ENCODE data around the gene XRRA1. TPM values are rescaled to one million over a fixed set of nuclear protein-coding genes. Genes with fewer than 3 reads are reported as not detected.
"Not testable (repeated sequence)": the region's sequence is repeated elsewhere in the genome, so short reads cannot be mapped to it uniquely, and the experiment has no call there.

Gene XRRA1
- total RNA-seq, 2 donors from 2014 or later: 6.9 to 14.0 TPM

DNA sequence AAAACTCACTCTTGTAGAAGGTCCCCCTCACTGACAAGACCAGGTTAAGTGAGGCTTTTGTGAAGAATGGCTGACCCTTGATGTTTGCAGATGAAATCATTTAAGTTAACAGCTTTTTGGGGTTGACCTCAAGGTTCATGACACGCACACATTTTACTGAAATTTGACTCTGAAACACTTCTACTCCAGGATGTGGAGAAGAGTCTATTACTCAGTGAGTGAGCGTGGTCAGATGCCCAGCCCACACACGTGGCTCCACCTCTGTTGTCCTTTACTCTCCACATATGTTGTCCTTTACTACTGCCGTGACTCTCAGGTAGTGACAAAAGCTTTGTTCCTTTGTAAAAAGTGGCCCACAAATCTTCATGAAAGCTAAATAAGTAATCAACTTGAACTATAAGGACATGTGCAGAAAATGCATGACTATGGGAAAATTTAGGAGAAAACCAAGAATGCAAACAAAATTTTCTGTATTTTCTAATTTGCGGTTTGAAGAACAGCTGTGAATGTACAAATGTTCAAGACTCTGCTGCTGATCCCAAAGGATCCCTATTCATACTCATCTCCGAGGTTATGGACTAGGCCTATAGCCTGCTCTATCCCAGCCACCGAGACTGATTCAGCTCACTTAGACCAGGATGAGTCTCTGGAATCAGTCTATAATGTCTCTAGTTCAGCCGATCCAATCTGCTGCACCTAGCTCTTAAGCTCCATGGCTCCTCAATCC, 22.4 kb downstream of the XRRA1 start:
- intact Hi-C loops (cut with DNase I): loop anchor here in 1 of 2 donors (10.0 kb wide), 1 partner anchor 98 kb away; no protein-coding TSS in a partner anchor
- no peak for DNase-seq (ENCODE audit: low spot score)

DNA sequence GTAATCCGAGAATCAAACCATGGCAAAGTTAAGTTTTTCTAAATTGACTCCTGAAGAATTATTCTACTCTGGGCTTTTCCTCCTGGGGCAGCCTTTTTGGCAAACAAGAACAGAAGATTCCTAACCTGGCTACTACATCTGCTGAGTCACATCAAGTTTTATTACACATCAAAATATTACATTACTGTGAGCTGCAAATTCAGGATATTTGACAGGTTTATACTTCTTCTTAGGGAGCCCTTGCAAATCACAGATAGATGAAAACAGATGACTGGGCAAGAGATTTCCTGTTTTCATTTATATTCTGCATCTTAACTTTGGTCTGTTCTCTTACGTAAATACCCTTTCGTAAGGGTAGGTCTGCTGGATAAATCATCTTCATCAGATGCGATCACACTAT, 23.6 kb downstream of the XRRA1 start:
- no peak for DNase-seq (ENCODE audit: low spot score)
- intact Hi-C loops (cut with DNase I): loop anchor here in 1 of 2 donors (10.0 kb wide), 1 partner anchor 100 kb away; no protein-coding TSS in a partner anchor

- DNase-seq (ENCODE audit: low spot score): no peak
- intact Hi-C loops (cut with DNase I): loop anchor here in 1 of 2 donors (10.0 kb wide), 1 partner anchor 102 kb away; no protein-coding TSS in a partner anchor
Measured at GRCh38 chr11:74923125-74923524, 25.8 kb downstream of the XRRA1 start.

GRCh38 chr11:74909812-74910211, 39.1 kb downstream of the XRRA1 start:
- no peak for DNase-seq (ENCODE audit: low spot score)
- intact Hi-C loops (cut with DNase I): no loop called here

GRCh38 chr11:74909385-74909784, 39.5 kb downstream of the XRRA1 start:
- no peak for DNase-seq (ENCODE audit: low spot score)
- intact Hi-C loops (cut with DNase I): no loop called here

- intact Hi-C loops (cut with DNase I): no loop called here
- no peak for DNase-seq (ENCODE audit: low spot score)
Measured at GRCh38 chr11:74905326-74905725, 43.6 kb downstream of the XRRA1 start.

DNA sequence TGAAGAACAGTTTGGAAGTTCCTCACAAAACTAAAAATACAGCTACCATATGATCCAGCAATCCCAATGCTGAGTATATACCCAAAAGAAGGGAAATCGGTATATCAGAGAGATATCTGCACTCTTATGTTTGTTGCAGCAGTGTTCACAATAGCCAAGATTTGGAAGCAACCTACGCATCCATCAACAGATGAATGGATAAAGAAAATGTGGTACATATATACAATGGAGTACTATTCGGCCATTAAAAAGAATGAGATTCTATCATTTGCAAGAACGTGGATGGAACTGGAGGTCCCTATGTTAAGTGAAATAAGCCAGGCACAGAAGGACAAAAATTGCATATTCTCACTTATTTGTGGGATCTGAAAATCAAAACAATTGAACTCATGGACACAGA, 46.5 kb downstream of the XRRA1 start:
- DNase-seq (ENCODE audit: low spot score): no peak
- intact Hi-C loops (cut with DNase I): no loop called here

DNA sequence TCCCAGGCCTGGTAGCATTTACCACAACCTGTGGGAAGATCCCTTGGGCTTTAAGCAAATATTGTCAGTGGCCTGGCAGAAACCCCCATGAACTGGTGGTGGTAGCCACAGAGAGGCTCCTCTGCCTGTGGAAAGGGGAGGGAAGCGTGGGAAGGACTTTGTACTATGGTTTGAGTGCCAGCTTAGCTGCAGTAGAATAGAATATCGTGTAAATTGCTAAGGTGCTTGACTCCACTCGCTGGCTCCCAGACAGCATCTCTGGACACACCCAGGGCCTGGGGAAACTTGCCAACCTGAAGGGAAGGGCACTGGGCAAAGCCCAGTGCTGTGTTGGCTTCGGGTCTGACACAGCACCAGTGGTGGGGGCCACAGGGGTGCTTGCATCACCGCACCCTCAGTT, 52.6 kb downstream of the XRRA1 start:
- intact Hi-C loops (cut with DNase I): no loop called here
- DNase-seq (ENCODE audit: low spot score): peak; percentile 66

- intact Hi-C loops (cut with DNase I): no loop called here
- no peak for DNase-seq (ENCODE audit: low spot score)
Measured at GRCh38 chr11:74895340-74896116, 53.4 kb downstream of the XRRA1 start.

- DNase-seq (ENCODE audit: low spot score); intact Hi-C loops (cut with DNase I): not testable (repeated sequence)
Measured at GRCh38 chr11:74893015-74893414, 55.9 kb downstream of the XRRA1 start.

DNA sequence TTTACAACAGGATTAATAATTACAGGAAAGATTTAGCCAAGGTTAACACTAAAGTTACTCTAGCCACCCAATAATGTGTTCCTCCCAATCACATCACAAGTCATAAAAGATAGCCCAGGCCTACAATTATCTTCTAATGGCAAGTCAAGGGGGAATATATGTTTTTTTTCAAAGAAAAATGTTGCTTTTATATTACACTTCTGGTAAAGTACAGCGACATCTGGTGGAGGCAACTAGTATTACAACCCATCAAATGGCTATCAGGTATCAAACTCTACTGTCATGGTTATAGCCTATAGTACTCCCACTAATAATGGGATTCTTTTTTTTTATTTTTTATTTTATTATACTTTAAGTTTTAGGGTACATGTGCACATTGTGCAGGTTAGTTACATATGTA, 71.8 kb downstream of the XRRA1 start:
- intact Hi-C loops (cut with DNase I): no loop called here
- no peak for DNase-seq (ENCODE audit: low spot score)

GRCh38 chr11:74871037-74871436, 77.9 kb downstream of the XRRA1 start:
- DNase-seq (ENCODE audit: low spot score): no peak
- intact Hi-C loops (cut with DNase I): no loop called here

DNA sequence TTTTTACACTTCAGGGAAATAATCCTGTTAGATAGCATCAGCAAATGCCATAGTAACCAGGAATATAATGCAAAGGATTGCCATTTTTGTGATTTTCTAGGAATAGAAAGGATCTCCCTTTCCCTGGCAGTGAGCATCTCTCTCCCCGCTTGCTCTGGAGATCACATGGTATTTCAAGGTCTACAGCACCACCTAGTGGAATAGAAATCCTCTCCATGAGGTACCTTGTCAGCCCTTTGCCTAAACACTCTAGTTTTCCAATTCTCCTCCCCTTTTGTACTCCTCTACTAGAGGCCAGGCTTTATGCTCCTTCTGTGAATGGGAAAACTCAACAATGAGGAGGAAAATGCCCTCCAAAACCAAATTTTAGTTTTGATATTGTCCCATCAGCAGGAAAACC, 78.4 kb downstream of the XRRA1 start:
- intact Hi-C loops (cut with DNase I): no loop called here
- no peak for DNase-seq (ENCODE audit: low spot score)

DNA sequence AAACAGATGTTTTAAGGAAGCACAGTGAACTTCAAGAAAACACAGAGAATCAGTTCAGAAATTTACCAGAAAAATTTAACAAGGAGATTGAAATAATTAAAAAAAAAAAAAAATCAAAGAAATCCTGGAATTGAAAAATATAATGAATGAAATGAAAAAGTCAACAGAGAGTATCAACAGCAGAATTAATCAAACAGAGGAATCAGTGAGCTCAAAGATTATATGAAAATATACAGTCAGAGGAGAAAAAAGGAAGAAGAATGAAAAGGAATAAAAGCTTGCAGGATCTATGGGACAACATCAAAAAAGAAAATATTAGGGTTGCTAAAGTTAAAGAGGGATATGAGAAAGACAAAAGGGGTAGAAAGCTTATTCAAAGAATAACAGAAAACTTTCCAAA, 82.3 kb downstream of the XRRA1 start:
- DNase-seq (ENCODE audit: low spot score): no peak
- intact Hi-C loops (cut with DNase I): no loop called here

DNA sequence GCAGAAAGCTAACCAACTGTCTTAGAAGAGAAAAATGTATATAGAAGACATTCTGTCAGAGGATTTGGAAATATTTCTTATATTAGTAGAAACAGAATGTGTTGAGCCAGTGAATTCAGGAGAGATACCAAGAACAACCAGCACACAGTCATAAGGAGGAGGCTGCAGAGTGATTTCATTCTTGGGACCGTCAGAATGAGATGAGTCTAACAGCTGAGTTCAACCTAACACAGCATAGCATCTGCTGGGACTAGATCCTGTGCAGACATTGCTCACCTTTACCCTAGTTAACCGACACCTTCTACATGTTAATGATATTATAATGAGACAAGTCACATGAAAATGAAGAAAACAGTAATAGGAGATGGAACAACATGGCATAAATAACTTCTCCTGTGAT, 85.5 kb downstream of the XRRA1 start:
- intact Hi-C loops (cut with DNase I): no loop called here
- DNase-seq (ENCODE audit: low spot score): no peak

- intact Hi-C loops (cut with DNase I): no loop called here
Measured at GRCh38 chr11:74860743-74861142, 88.1 kb downstream of the XRRA1 start.

GRCh38 chr11:74853223-74853622, 95.7 kb downstream of the XRRA1 start:
- intact Hi-C loops (cut with DNase I): loop anchor here in 1 of 2 donors (2.0 kb wide), 1 partner anchor 28 kb away; no protein-coding TSS in a partner anchor
- DNase-seq (ENCODE audit: low spot score): no peak

More at GRCh38 chr11:74860743-74861142, 88.1 kb downstream of the XRRA1 start:
- no peak for DNase-seq (ENCODE audit: low spot score)

GRCh38 chr11:74849525-74850391, 99.1 kb downstream of the XRRA1 start:
- DNase-seq (ENCODE audit: low spot score): peak; percentile 77

DNA sequence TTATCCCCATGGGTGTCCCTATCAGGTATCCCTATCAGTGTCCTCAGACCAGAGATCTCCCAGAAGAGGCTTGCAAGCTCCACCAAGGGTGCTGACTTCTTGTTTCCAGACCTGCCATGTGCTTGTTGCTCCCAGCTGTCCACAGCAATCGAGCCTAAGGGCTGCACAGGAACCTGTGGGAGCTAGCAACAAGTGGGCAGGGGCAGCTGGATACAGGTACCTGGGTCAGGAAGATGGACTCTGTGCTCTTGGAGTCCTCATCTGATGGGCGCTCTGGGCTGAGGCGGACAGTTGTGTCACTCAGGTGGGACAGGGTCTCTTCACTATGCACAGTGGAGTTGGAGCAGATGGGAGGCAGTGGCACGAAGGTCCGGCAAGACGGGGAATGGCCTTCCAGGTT, 101.0 kb downstream of the XRRA1 start:
- no peak for DNase-seq (ENCODE audit: low spot score)
- intact Hi-C loops (cut with DNase I): no loop called here

More at GRCh38 chr11:74849525-74850391, 99.1 kb downstream of the XRRA1 start:
- intact Hi-C loops (cut with DNase I): no loop called here

- intact Hi-C loops (cut with DNase I): no loop called here
- no peak for DNase-seq (ENCODE audit: low spot score)
Measured at GRCh38 chr11:74847395-74847794, 101.5 kb downstream of the XRRA1 start.
